ENCODE results near the gene TEX19.

TEX19 gene

DNA sequence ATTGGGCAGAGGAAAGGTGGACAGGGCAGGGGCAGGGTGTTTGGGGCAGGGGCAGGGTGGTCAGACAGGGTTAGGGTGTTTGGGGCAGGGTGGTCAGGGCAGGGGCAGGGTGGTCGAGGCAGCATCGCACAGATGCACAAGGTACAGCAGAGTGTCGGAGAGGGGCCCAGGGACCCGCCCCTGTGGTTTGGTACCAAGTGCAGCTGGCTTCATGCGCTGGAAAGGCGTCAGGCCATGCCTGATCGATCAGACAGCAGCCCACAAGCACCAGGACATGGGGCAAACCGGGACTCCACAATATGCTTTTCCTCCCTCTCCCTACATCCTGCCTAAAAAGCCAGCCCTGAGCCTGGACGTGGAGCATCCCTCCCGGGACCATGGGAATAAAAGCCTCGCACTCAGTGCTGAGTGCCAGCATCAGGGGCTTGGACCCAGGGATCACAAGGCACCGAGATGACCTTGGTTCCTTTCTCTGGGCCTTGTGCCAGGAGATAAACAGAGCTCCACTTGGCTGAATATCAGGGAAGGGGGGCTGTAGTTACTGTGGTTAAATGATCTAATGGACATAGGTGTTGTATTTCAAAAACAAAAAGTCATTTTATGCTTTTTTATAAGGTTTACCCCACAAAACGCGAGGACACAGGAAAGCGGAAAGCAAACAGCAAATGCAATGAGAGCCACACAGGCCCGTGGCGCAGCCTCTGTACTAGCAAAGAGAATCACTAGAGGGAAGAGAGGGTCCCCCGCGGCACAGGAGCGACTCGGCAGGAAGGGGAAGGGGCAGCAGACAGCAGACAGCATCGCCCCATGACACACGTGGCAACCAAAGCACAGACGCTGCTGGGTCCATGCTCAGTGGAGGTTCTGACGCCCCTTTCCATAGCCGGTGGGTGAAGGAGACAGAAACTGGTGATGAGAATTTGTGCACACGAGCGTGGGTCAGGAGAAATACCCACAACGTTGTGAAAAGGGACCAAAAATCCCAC, 53.8 kb downstream of the TEX19 start:
- DNase-seq = no peak
